Neural crest cell (in vitro differentiated cells): ENCODE results near the gene KCNIP3. TPM values are rescaled to one million over a fixed set of nuclear protein-coding genes. Genes with fewer than 3 reads are reported as not detected.

Source experiments
- DNase-seq: peaks from one replicate; pipeline ENCODE4 v3.0.0; 2021; ENCODE audit warnings: low read depth, mixed read lengths, low spot score
- H3K27ac Mint-ChIP-seq: one replicate; pipeline ENCODE4 v1.8.0; 2021; ENCODE audit warnings: mild to moderate bottlenecking, mixed read lengths; ENCODE audit not compliant: unreplicated experiment
- H3K27me3 Mint-ChIP-seq: 2 replicates; pipeline ENCODE4 v1.8.0; 2021; ENCODE audit warnings: low read depth, mild to moderate bottlenecking, mixed read lengths
- H3K36me3 Mint-ChIP-seq: 2 replicates; pipeline ENCODE4 v1.8.0; 2021; ENCODE audit warnings: low read depth, mild to moderate bottlenecking, mixed read lengths
- H3K4me1 Mint-ChIP-seq: 2 replicates; pipeline ENCODE4 v1.8.0; 2021; ENCODE audit warnings: mixed read lengths
- H3K4me3 Mint-ChIP-seq: one replicate; pipeline ENCODE4 v1.8.0; 2021; ENCODE audit warnings: mild to moderate bottlenecking, mixed read lengths
- H3K9me3 Mint-ChIP-seq: 2 replicates; pipeline ENCODE4 v1.8.0; 2021; ENCODE audit warnings: mixed read lengths
- total RNA-seq: library from RNA; stranded (reverse); gene quantifications from 2 replicates; pipeline ENCODE4 v1.2.1, GENCODE V29; 2021
- TF ChIP-seq, protein P1 (sequence below): fragments of 200-600 bp; sonication (generic); conservative IDR thresholded peaks from 2 replicates; pipeline ENCODE4 v1.5.0; 2021; ENCODE audit warnings: antibody characterized with exemption, mild to moderate bottlenecking

KCNIP3 gene
- total RNA-seq, 1 donor from 2014 or later = 2.9 TPM

DNA sequence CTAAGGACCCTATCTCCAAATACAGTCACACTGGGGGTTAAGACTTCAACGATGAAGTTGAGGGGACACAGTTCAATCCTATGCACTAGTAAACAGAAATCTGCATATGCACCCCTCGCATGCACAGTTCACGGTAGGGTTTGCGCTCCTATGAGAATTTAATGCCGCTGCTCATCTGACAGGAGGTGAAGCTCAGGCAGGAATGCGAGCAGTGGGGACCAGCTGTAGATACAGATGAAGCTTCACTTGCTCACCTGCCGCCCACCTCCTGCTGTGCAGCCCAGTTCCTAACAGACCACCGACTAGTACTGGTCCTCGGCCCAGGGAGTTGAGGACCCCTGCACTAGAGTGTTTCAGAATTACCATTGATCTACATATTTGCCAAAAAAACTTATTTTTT, 65.3 kb downstream of the KCNIP3 start:
- no peak overlapping the region for H3K27ac Mint-ChIP-seq
- TF ChIP-seq, protein P1, sequence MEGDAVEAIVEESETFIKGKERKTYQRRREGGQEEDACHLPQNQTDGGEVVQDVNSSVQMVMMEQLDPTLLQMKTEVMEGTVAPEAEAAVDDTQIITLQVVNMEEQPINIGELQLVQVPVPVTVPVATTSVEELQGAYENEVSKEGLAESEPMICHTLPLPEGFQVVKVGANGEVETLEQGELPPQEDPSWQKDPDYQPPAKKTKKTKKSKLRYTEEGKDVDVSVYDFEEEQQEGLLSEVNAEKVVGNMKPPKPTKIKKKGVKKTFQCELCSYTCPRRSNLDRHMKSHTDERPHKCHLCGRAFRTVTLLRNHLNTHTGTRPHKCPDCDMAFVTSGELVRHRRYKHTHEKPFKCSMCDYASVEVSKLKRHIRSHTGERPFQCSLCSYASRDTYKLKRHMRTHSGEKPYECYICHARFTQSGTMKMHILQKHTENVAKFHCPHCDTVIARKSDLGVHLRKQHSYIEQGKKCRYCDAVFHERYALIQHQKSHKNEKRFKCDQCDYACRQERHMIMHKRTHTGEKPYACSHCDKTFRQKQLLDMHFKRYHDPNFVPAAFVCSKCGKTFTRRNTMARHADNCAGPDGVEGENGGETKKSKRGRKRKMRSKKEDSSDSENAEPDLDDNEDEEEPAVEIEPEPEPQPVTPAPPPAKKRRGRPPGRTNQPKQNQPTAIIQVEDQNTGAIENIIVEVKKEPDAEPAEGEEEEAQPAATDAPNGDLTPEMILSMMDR = no peak
- H3K36me3 Mint-ChIP-seq = no peaks in the 10 kb centered on the region
- no peaks in the 10 kb centered on the region for H3K9me3 Mint-ChIP-seq
- DNase-seq = no peak
- peaks cover 31% of the 10 kb centered on the region for H3K27me3 Mint-ChIP-seq
- H3K4me3 Mint-ChIP-seq = no peak overlapping the region
- H3K4me1 Mint-ChIP-seq = no peaks in the 10 kb centered on the region

DNA sequence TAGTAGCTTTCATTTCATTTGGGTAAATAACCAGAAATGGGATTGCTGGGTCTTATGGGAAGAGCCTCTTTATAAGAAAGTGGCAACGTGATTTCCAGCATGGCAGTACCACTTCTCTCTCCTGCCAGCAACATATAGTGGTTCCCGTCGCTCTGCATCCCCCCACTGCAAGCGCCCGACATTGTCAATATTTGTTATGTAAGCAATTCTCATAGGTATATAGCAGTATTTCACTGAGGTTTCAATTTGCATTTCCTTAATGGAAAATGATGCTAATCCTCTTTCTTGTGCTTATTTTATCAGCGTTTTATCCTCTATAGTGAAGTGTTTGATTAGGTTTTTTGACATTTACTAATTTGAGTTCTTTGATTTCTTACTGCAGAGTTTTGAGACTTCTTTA, 69.4 kb downstream of the KCNIP3 start:
- Mint-ChIP-seq H3K27me3 (peaks cover 52% of the 10 kb centered on the region), H3K4me1 (no peaks in the 10 kb centered on the region), H3K27ac (no peak overlapping the region)

DNA sequence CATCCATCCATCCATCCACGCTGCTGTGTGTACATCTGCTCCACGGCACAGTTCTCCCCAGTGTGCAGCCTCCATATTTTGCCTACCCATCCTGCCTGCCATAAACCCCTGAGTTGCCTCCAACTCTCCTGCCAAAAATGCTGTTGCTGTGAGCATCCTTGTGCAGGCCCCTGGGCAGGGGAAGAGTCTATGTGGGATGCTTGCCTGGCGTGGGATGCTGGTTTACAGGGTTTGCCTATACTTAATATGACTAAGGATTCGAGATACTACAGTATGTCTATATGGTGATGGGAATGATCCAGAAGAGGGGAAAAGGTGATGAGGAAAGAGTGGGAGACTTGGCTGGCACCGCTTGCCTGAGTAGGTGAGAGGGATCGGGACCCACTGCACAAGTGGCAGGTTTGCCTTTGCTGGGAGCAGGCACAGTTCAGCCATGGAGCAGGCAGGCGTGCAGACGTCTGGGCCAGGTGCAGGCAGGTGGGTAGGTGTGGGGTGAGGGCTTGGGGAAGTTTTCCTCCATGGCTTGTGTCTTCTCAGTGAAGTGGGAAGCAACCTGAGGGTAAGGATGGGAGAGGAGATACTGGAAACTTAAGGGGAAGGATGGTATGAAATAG, 75.2 kb downstream of the KCNIP3 start:
- Mint-ChIP-seq H3K36me3 (no peaks in the 10 kb centered on the region), H3K4me3 (no peak overlapping the region), H3K27me3 (peaks cover 39% of the 10 kb centered on the region), H3K27ac (peak overlapping the region; percentile 70), H3K9me3 (no peaks in the 10 kb centered on the region), H3K4me1 (no peaks in the 10 kb centered on the region)
- no peak for DNase-seq
- TF ChIP-seq, protein P1 = no peak

More for the DNA sequence above, 69.4 kb downstream of the KCNIP3 start:
- no peak for DNase-seq
- Mint-ChIP-seq H3K9me3 (no peaks in the 10 kb centered on the region), H3K4me3 (no peak overlapping the region), H3K36me3 (no peaks in the 10 kb centered on the region)
- TF ChIP-seq, protein P1 = no peak

DNA sequence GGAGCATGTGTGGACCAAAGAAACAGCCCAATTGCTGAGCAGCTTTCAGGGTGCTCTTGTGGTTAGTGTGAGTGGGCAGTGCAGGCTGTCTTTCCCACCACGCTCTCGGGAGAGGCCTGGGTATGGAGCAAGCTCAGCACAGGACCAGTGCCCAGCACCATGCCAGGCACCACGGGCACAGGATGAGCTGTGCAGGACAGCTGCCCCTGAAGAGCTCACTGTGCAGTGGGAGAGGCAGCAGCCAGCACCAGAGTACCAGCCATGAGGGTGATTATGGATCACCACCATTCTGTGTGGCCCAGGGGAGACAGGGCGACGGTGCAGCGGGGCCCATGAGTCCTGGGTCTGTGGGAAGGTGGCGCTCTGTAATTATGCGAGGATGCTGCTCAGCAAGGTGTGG, 75.7 kb downstream of the KCNIP3 start:
- Mint-ChIP-seq H3K27me3 (peaks cover 37% of the 10 kb centered on the region), H3K9me3 (no peaks in the 10 kb centered on the region), H3K4me3 (no peak overlapping the region), H3K36me3 (no peaks in the 10 kb centered on the region), H3K4me1 (no peaks in the 10 kb centered on the region), H3K27ac (no peak overlapping the region)
- no peak for DNase-seq
- TF ChIP-seq, protein P1 = no peak

DNA sequence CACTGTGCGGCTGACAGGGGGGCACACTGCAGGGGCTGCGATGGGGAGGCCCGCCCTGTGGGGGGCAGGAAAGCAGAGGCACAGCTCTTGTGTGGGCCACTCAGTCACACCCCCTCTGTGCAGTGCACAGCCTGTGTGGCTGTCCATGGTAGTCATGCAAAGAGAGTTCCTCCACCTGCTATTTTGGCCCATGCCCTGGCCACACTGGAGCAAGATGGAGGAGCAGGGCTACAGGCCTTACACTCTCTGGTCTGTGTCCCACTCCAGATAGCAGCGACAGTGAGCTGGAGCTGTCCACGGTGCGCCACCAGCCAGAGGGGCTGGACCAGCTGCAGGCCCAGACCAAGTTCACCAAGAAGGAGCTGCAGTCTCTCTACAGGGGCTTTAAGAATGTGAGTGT, 76.9 kb downstream of the KCNIP3 start:
- H3K9me3 Mint-ChIP-seq = no peaks in the 10 kb centered on the region
- H3K27me3 Mint-ChIP-seq = peaks cover 27% of the 10 kb centered on the region
- H3K36me3 Mint-ChIP-seq = no peaks in the 10 kb centered on the region
- no peak overlapping the region for H3K27ac Mint-ChIP-seq
- H3K4me3 Mint-ChIP-seq = no peak overlapping the region
- H3K4me1 Mint-ChIP-seq = no peaks in the 10 kb centered on the region
- DNase-seq = no peak
- TF ChIP-seq, protein P1 = no peak
